HG03060 (cell line): ENCODE data around the gene DOCK1.

Experiments used
- ATAC-seq: cut with Tn5 transposase; IDR thresholded peaks from one replicate; pipeline ENCODE4 v1.9.1; 2021; ENCODE audit warnings: low read depth, moderate number of reproducible peaks; ENCODE audit not compliant: unreplicated experiment

Gene DOCK1

GRCh38 chr10:126997801-126998590, 92.8 kb downstream of the DOCK1 start:
- no peak for ATAC-seq

GRCh38 chr10:127000598-127000997, 95.4 kb downstream of the DOCK1 start:
- ATAC-seq: no peak

- ATAC-seq: no peak
Measured at GRCh38 chr10:127003032-127003685, 97.9 kb downstream of the DOCK1 start.

DNA sequence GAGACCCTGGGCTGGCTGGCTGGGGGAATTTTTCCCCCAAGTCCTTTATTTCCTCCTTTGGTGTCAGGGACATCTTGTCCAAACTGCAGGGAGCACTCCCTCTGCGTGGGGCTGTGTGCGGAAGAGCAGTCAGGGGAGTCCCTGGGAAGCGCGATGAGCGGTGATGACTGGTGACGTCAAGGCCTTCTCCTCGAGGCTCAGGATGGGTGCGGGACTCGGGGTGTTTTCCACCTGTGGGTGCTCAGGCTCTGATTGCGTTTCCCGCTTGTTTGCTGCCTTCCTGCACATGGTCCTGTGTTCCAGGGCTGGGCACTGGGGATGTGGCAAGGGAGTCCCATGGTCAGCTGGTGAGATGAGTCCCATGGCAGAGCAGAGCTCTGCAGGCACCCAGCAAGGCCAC, 101.2 kb downstream of the DOCK1 start:
- ATAC-seq: no peak

- no peak for ATAC-seq
Measured at GRCh38 chr10:127009366-127009765, 104.1 kb downstream of the DOCK1 start.

DNA sequence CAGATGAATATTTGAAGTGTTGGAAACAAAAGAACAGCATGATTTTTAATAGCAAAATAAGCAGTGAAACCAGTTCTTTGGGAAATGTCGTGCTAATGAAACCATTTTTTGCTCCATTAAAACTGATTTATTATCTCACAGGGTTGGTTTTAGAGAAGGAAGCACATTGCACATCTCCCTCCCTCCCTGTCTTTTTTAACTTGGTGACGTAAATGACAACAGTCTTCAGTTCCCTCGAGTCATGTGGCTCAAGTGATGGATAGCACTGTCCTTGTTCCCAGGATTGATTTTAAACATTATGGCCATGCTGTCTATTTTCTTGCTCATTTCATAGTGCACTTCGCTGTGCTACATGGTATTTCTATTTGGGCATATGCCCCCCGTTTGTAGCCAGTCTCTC, 105.9 kb downstream of the DOCK1 start:
- no peak for ATAC-seq

- ATAC-seq: no peak
Measured at GRCh38 chr10:127012071-127012768, 107.0 kb downstream of the DOCK1 start.

GRCh38 chr10:127012769-127013152, 107.5 kb downstream of the DOCK1 start:
- no peak for ATAC-seq

DNA sequence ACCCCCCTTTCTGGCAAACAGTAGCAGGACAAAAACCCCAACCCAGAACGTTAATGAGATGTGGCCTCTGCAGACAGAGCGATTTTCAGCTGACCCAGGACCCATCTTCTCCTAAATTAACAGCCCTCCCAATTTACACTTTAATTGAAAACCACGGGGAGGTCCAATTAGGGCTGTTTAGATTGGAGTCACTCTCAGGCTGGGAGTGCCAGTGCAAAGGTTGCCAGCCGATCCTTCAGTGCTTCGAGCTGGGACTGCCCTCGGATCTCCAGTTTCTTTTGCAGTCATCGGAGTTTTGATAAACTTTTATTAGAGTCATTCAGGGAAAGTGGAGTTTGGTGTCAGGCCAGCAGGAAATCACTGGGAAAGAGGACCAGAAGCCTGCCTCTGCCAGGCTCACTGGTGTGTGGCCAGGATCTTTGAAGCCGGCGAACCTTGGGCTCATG, 108.0 kb downstream of the DOCK1 start:
- no peak for ATAC-seq

- ATAC-seq: no peak
Measured at GRCh38 chr10:127013691-127014473, 108.7 kb downstream of the DOCK1 start.

GRCh38 chr10:127014671-127015070, 109.4 kb downstream of the DOCK1 start:
- ATAC-seq: no peak

- no peak for ATAC-seq
Measured at GRCh38 chr10:127015373-127015772, 110.1 kb downstream of the DOCK1 start.

DNA sequence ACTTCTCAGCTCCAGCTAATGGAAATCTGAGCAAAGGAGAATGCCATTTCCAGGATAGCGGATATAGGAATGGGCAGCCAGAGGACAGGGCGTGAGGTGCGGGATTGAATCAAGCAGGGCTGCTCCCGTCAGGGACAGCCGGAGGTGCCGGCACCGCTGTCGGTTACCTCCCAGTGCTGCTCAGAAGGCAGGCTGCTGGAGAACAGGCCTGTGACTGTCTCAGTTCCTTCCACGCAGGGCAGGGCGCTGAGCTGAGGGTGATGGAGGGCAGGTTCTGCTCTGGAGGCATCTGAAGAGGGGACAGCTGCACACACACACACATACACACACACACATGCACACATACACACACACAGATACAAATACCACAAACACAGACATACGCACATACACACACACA, 111.1 kb downstream of the DOCK1 start:
- ATAC-seq: no peak

GRCh38 chr10:127017541-127018297, 112.5 kb downstream of the DOCK1 start:
- ATAC-seq: no peak

DNA sequence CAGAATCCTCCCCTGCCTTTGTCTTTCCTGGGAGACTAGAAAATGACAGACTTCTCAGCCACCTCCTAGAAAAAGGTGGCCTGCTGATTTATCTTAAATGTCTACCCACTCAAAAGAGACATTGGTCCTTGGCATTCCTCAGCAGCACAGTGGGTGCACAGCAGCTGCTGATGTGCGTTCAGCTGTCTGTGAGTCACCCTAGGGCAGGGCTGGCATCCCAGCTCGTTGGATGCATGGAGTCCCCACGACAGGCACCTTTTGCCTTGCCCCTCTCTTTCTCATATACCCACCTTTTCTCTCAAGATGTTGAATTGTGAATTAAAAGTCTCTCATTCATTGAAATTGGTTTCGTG, 113.0 kb downstream of the DOCK1 start:
- no peak for ATAC-seq

DNA sequence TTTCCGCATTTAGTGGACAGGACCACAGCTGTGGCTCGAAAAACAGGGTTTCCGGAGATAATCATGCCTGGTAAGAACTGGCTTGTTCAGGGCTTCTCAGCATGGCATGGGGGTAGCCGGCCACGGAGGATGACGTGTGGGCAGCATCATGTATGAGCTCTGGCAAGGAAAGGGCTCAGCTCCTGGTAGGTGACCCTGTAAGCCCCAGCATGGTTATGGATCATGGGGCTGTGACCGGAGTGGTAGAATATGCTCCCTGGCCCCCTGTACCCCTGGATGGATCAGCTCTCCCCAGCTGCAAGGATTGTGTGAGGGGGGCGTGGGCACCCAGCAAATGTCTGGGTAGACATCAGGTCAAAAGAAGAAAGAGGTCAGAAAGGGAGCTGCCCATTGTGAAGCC, 113.5 kb downstream of the DOCK1 start:
- no peak for ATAC-seq

GRCh38 chr10:127020260-127020659, 115.0 kb downstream of the DOCK1 start:
- no peak for ATAC-seq

DNA sequence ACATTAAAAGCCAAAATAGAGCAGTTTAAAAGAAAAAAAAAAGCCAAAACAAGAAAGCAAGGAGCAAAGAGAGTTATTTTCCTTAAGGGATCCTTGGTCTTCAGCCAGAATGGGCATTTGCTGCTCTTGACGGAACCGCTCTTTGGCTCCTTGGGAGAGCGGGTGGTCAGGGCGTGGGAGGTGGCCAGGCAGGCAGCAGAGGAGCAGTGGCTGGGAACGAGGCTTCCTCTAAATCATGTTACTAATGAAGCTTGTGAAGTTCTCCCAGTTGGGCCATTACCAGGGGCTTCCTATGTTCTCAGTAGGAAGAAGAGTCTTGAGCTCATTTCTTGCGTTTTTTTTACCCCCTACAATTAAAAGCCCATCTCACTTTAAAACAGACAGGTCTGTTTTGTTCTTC, 116.6 kb downstream of the DOCK1 start:
- ATAC-seq: no peak

DNA sequence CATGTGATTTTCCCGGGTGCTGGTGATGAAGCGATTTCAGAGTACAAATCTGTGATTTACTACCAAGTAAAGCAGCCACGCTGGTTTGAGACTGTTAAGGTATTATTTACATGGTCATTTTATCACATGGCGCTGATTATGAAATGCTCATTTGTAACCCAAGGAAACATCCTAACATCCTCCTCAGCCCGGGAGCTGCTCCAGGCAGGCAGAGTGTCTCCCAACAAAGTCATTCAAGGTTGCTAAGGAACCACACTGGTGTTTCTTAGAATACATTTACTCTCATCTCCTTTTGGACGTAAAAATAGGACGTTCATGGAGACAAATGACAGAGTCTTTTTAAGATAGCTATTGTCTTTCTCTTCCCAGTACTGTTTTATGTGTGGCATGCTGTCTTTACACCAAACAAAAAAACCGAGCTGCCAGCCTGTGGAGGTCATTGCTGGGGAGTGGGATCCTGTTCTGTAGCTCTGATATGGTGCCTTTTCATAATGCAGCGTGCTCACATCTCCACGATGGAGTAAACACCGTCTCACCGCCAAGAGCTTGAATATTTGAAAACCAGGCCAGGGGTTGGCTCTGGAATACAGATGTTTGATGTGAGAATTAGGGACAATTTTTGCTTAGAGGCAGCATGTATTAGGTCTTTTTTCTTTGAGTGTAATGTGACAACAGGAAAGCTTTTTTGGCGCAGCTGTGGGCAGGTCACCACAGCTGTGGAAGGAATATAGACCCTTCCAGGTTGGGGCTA, 119.6 kb downstream of the DOCK1 start:
- no peak for ATAC-seq
